Neural cell (in vitro differentiated cells): ENCODE measurements around the gene DOP1A. TPM values are rescaled to one million over a fixed set of nuclear protein-coding genes. Genes with fewer than 3 reads are reported as not detected.

Source experiments
- H2AFZ ChIP-seq: fragments of 200-600, 300-800 bp; sonication (generic), shearing (Covaris generic); 2 replicates; pipeline ENCODE4 v1.6.0; 2014; ENCODE audit warnings: low read depth, mild to moderate bottlenecking, antibody characterized with exemption, low read length, moderate library complexity
- H3F3A ChIP-seq: fragments of 200-600 bp; shearing (Covaris generic); 2 replicates; pipeline ENCODE4 v1.6.1; 2016; ENCODE audit warnings: mild to moderate bottlenecking, moderate library complexity, mixed read lengths, antibody characterized with exemption, low read length; ENCODE audit not compliant: insufficient read depth, poor library complexity, severe bottlenecking
- H3K27ac ChIP-seq: fragments of 200-600, 300-800 bp; sonication (generic), shearing (Covaris generic); 2 replicates; pipeline ENCODE4 v1.5.1; 2014; ENCODE audit warnings: mild to moderate bottlenecking, low read length, moderate library complexity
- H3K27me3 ChIP-seq: fragments of 300-800, 200-600 bp; sonication (generic), shearing (Covaris generic); 2 replicates; pipeline ENCODE4 v1.6.0; 2014; ENCODE audit warnings: mild to moderate bottlenecking, low read depth, low read length, moderate library complexity; ENCODE audit not compliant: insufficient read depth
- H3K36me3 ChIP-seq: fragments of 300-800, 200-600 bp; sonication (generic), shearing (Covaris generic); 2 replicates; pipeline ENCODE4 v1.5.1; 2014; ENCODE audit warnings: mild to moderate bottlenecking, antibody characterized with exemption, low read length, moderate library complexity; ENCODE audit not compliant: insufficient read depth
- H3K4me2 ChIP-seq: fragments of 300-800, 200-600 bp; sonication (generic), shearing (Covaris generic); 2 replicates; pipeline ENCODE4 v1.6.0; 2014; ENCODE audit warnings: mild to moderate bottlenecking, low read length
- H3K4me3 ChIP-seq: fragments of 300-800, 200-600 bp; sonication (generic), shearing (Covaris generic); 2 replicates; pipeline ENCODE4 v1.5.1; 2014; ENCODE audit warnings: mild to moderate bottlenecking, low read length, moderate library complexity
- H3K79me2 ChIP-seq: fragments of 200-600 bp; shearing (Covaris generic); replicated peaks from 2 replicates; pipeline ENCODE4 v1.6.0; 2014; ENCODE audit warnings: mild to moderate bottlenecking, low read length, moderate library complexity; ENCODE audit not compliant: insufficient read depth
- H3K9ac ChIP-seq: fragments of 300-800, 200-600 bp; sonication (generic), shearing (Covaris generic); 2 replicates; pipeline ENCODE4 v1.6.1; 2016; ENCODE audit warnings: mild to moderate bottlenecking, low read length, mixed read lengths
- H3K9me2 ChIP-seq: fragments of 200-600 bp; shearing (Covaris generic); 2 replicates; pipeline ENCODE4 v1.6.1; 2016; ENCODE audit warnings: mild to moderate bottlenecking, low read length, mixed read lengths; ENCODE audit not compliant: insufficient read depth
- H3K9me3 ChIP-seq: fragments of 200-600, 300-800 bp; sonication (generic), shearing (Covaris generic); 2 replicates; pipeline ENCODE4 v1.6.1; 2016; ENCODE audit warnings: mild to moderate bottlenecking, mixed run types, low read length, moderate library complexity, mixed read lengths
- H4K20me1 ChIP-seq: fragments of 200-600 bp; shearing (Covaris generic); 2 replicates; pipeline ENCODE4 v1.6.1; 2016; ENCODE audit warnings: mild to moderate bottlenecking, mixed run types; ENCODE audit not compliant: insufficient read depth
- EP300 ChIP-seq: fragments of 450-650 bp; conservative IDR thresholded peaks from 2 replicates; pipeline ENCODE4 v1.6.1; 2014; ENCODE audit warnings: antibody characterized with exemption, mild to moderate bottlenecking, moderate library complexity; ENCODE audit not compliant: poor library complexity, severe bottlenecking
- EZH2 ChIP-seq: fragments of 200-600, 300-800 bp; shearing (Covaris generic), sonication (generic); IDR thresholded peaks from 2 replicates; pipeline ENCODE4 v1.6.1; 2014; ENCODE audit warnings: antibody characterized with exemption, low read length, borderline replicate concordance, mild to moderate bottlenecking; ENCODE audit not compliant: insufficient read depth, poor library complexity, severe bottlenecking
- MXI1 ChIP-seq: fragments of 450-650 bp; conservative IDR thresholded peaks from 2 replicates; pipeline ENCODE4 v1.6.1; 2014; ENCODE audit warnings: antibody characterized with exemption, mild to moderate bottlenecking; ENCODE audit not compliant: poor library complexity, severe bottlenecking
- POLR2AphosphoS5 ChIP-seq: IDR thresholded peaks from 2 replicates; pipeline ENCODE4 v1.6.1; 2012
- RAD21 ChIP-seq: fragments of 450-650 bp; conservative IDR thresholded peaks from 2 replicates; pipeline ENCODE4 v1.6.1; 2014; ENCODE audit warnings: antibody characterized with exemption, mild to moderate bottlenecking, moderate library complexity
- SMC3 ChIP-seq: fragments of 450-650 bp; conservative IDR thresholded peaks from 2 replicates; pipeline ENCODE4 v1.6.1; 2014; ENCODE audit warnings: antibody characterized with exemption, mild to moderate bottlenecking, moderate library complexity; ENCODE audit not compliant: poor library complexity
- TAF1 ChIP-seq: IDR thresholded peaks from 2 replicates; pipeline ENCODE4 v1.6.1; 2012; ENCODE audit warnings: low read depth
- polyA plus RNA-seq: library from polyadenylated mRNA; depleted of rRNA; stranded (reverse); fragments of >200 nt; gene quantifications from 2 replicates; pipeline ENCODE4 v1.2.3, GENCODE V29; 2014
- TF ChIP-seq, protein P1 (sequence below): fragments of 450-650 bp; IDR thresholded peaks from 2 replicates; pipeline ENCODE4 v1.5.1; 2014; ENCODE audit warnings: antibody characterized with exemption, mild to moderate bottlenecking, moderate library complexity; ENCODE audit not compliant: poor library complexity, severe bottlenecking
- TF ChIP-seq, protein P2 (sequence below): IDR thresholded peaks from 2 replicates; pipeline ENCODE4 v1.6.1; 2012; ENCODE audit warnings: borderline replicate concordance

The DOP1A gene
- polyA plus RNA-seq, 1 donor from 2014 or later, result 97.6 TPM

DNA sequence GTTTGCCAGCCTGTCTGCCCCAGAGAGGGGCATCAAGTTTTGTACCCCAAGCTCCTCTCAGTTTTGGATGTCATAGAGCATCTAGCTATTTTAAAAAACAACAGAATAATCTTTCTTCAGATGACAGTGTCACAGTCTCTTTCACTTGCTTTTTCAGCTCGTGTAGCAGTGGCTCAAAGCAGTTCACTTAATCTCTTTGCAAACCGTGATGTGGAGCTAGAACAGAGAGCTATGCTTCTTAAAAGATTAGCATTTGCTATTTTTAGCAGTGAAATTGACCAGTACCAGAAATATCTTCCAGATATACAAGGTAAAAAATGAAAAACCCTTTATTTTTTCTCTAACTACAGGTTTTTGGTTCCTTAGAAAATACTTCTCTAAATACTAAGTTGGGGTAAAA, 88.3 kb downstream of the DOP1A start:
- H2AFZ ChIP-seq, result no peak overlapping the region
- no peaks in the 10 kb centered on the region for H3F3A ChIP-seq
- H3K9ac ChIP-seq, result no peak overlapping the region
- no peaks in the 10 kb centered on the region for H4K20me1 ChIP-seq
- no peak for TF ChIP-seq SMC3
- TF ChIP-seq, protein P1, sequence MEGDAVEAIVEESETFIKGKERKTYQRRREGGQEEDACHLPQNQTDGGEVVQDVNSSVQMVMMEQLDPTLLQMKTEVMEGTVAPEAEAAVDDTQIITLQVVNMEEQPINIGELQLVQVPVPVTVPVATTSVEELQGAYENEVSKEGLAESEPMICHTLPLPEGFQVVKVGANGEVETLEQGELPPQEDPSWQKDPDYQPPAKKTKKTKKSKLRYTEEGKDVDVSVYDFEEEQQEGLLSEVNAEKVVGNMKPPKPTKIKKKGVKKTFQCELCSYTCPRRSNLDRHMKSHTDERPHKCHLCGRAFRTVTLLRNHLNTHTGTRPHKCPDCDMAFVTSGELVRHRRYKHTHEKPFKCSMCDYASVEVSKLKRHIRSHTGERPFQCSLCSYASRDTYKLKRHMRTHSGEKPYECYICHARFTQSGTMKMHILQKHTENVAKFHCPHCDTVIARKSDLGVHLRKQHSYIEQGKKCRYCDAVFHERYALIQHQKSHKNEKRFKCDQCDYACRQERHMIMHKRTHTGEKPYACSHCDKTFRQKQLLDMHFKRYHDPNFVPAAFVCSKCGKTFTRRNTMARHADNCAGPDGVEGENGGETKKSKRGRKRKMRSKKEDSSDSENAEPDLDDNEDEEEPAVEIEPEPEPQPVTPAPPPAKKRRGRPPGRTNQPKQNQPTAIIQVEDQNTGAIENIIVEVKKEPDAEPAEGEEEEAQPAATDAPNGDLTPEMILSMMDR, result no peak
- no peak for TF ChIP-seq MXI1
- no peaks in the 10 kb centered on the region for H3K9me3 ChIP-seq
- H3K36me3 ChIP-seq, result peaks cover 16% of the 10 kb centered on the region
- no peaks in the 10 kb centered on the region for H3K79me2 ChIP-seq
- no peak overlapping the region for H3K27ac ChIP-seq
- no peaks in the 10 kb centered on the region for H3K9me2 ChIP-seq
- H3K4me3 ChIP-seq, result no peak overlapping the region
- no peak overlapping the region for H3K4me2 ChIP-seq
- H3K27me3 ChIP-seq, result no peaks in the 10 kb centered on the region

DNA sequence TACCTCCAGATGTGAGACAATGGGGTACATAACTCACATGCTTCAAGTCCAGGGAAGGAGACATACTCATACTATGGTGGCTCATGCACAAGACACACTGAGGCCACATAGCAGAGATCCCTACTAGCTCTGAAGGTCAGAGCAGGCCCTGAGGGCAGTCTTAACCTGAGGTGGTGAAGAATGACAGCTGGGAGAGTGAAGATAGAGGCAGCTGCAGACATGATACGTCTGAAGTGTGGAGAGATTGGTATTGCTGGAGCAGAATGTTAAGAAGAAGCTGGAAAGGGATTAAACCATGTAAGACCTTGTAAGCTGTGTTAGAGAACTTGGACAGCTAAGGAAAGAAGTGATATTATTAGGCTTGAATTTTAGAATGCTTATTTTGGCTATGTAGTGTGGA, 92.7 kb downstream of the DOP1A start:
- H2AFZ ChIP-seq, result no peak overlapping the region
- no peak overlapping the region for H3K9ac ChIP-seq
- no peaks in the 10 kb centered on the region for H4K20me1 ChIP-seq
- no peaks in the 10 kb centered on the region for H3K27me3 ChIP-seq
- no peaks in the 10 kb centered on the region for H3K79me2 ChIP-seq
- H3K9me3 ChIP-seq, result no peaks in the 10 kb centered on the region
- no peak overlapping the region for H3K4me2 ChIP-seq
- peaks cover 17% of the 10 kb centered on the region for H3K36me3 ChIP-seq
- no peaks in the 10 kb centered on the region for H3K9me2 ChIP-seq
- H3F3A ChIP-seq, result no peaks in the 10 kb centered on the region
- H3K27ac ChIP-seq, result no peak overlapping the region
- TF ChIP-seq EP300 (no peak), EZH2 (no peak)
- TF ChIP-seq, protein P1, result no peak
- no peak overlapping the region for H3K4me3 ChIP-seq

DNA sequence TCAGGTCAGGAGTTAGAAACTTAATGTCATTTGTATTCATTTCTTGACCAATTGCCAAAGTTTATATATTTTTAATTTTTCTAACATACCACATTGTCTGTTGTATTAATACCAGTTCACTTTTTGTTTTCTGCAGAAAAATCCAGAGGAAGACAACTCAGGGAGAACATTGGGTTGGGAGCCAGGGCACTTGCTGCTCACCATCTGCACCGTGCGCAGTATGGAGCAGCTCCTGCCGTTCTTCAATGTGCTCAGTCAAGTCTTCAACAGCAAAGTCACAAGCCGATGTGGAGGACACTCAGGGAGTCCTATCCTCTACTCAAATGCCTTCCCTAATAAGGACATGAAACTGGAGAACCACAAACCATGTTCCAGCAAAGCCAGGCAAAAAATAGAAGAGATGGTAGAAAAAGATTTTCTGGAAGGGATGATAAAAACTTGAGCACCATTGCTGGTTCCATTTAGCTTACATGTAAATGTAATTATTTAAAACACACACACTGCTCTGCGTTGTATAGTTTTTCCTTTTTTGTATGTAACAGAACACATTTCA, 100.3 kb downstream of the DOP1A start:
- Histone ChIP-seq H4K20me1 (no peaks in the 10 kb centered on the region), H3K9ac (no peak overlapping the region), H3K4me3 (no peak overlapping the region), H3K9me2 (no peaks in the 10 kb centered on the region), H3K9me3 (no peaks in the 10 kb centered on the region), H3K79me2 (no peaks in the 10 kb centered on the region), H3K27me3 (no peaks in the 10 kb centered on the region), H3K27ac (no peak overlapping the region), H3F3A (no peaks in the 10 kb centered on the region), H3K4me2 (no peak overlapping the region), H2AFZ (no peak overlapping the region), H3K36me3 (peaks cover 10% of the 10 kb centered on the region)
- TF ChIP-seq, protein P2, sequence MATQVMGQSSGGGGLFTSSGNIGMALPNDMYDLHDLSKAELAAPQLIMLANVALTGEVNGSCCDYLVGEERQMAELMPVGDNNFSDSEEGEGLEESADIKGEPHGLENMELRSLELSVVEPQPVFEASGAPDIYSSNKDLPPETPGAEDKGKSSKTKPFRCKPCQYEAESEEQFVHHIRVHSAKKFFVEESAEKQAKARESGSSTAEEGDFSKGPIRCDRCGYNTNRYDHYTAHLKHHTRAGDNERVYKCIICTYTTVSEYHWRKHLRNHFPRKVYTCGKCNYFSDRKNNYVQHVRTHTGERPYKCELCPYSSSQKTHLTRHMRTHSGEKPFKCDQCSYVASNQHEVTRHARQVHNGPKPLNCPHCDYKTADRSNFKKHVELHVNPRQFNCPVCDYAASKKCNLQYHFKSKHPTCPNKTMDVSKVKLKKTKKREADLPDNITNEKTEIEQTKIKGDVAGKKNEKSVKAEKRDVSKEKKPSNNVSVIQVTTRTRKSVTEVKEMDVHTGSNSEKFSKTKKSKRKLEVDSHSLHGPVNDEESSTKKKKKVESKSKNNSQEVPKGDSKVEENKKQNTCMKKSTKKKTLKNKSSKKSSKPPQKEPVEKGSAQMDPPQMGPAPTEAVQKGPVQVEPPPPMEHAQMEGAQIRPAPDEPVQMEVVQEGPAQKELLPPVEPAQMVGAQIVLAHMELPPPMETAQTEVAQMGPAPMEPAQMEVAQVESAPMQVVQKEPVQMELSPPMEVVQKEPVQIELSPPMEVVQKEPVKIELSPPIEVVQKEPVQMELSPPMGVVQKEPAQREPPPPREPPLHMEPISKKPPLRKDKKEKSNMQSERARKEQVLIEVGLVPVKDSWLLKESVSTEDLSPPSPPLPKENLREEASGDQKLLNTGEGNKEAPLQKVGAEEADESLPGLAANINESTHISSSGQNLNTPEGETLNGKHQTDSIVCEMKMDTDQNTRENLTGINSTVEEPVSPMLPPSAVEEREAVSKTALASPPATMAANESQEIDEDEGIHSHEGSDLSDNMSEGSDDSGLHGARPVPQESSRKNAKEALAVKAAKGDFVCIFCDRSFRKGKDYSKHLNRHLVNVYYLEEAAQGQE, result no peak
- TF ChIP-seq MXI1 (no peak), TAF1 (no peak), POLR2AphosphoS5 (no peak), RAD21 (no peak), EP300 (no peak), EZH2 (no peak), SMC3 (no peak)
- TF ChIP-seq, protein P1, result no peak
